H1 (cell line): ENCODE measurements around the gene TFDP3. TPM values are rescaled to one million over a fixed set of nuclear protein-coding genes. Genes with fewer than 3 reads are reported as not detected.

Experiments used
- CTCF ChIA-PET: fragments of 300-600 bp; sonication (Branson Sonifier 250); formaldehyde crosslinking; loops from one replicate; lab custom pipeline; 2021; ENCODE audit not compliant: partially characterized antibody; lab: Charles Lee
- POLR2A ChIA-PET: fragments of 300-600 bp; sonication (Branson Sonifier 250); formaldehyde crosslinking; loops from one replicate; lab custom pipeline; 2021; ENCODE audit warnings: inconsistent platforms; ENCODE audit not compliant: partially characterized antibody; lab: Charles Lee
- DNase-seq, 2 experiments: peaks; one replicate each; pipeline versions ENCODE4 v3.0.0 to v3.0.0-alpha.2; 2010 to 2022; ENCODE audit warnings: low spot score in 2 of 2, low read depth in 1 of 2, mixed read lengths in 1 of 2
- FAIRE-seq: peaks from 2 replicates; lab custom pipeline; 2011; peaks lifted over from hg19 to GRCh38; lab: Jason Lieb, UNC
- H2AFZ ChIP-seq: 2 replicates; pipeline ENCODE4 v1.8.1; 2012; ENCODE audit warnings: low read length, inconsistent platforms
- H2AK5ac ChIP-seq: 2 replicates; pipeline ENCODE4 v1.6.1; 2013; ENCODE audit warnings: low read depth, low read length
- H2BK120ac ChIP-seq: replicated peaks from 2 replicates; pipeline ENCODE3; 2013; ENCODE audit warnings: low read depth, low read length, inconsistent platforms
- H2BK12ac ChIP-seq: 2 replicates; pipeline ENCODE4 v1.6.1; 2013; ENCODE audit warnings: low read depth, low read length
- H2BK15ac ChIP-seq: 2 replicates; pipeline ENCODE4 v1.6.1; 2013; ENCODE audit warnings: low read length
- H2BK20ac ChIP-seq: 2 replicates; pipeline ENCODE4 v1.6.1; 2013; ENCODE audit warnings: low read length
- H2BK5ac ChIP-seq: 2 replicates; pipeline ENCODE4 v1.6.1; 2013; ENCODE audit warnings: low read depth, low read length
- H3K14ac ChIP-seq: 2 replicates; pipeline ENCODE4 v1.6.1; 2013; ENCODE audit warnings: inconsistent platforms; ENCODE audit not compliant: insufficient read length
- H3K18ac ChIP-seq: 2 replicates; pipeline ENCODE4 v1.6.1; 2013; ENCODE audit warnings: low read length; ENCODE audit errors: extremely low read depth
- H3K23ac ChIP-seq: 2 replicates; pipeline ENCODE4 v1.6.1; 2013; ENCODE audit warnings: inconsistent platforms; ENCODE audit not compliant: insufficient read length
- H3K23me2 ChIP-seq: 2 replicates; pipeline ENCODE4 v1.6.1; 2013; ENCODE audit warnings: low read depth, low read length
- H3K27ac ChIP-seq: 2 replicates; pipeline ENCODE4 v1.6.1; 2011; ENCODE audit warnings: low read depth, low read length, inconsistent platforms
- H3K27me3 ChIP-seq, 4 experiments: replicated peaks in 1 of 4; 1 replicate in 1 of 4; 2 replicates in 3 of 4; pipeline versions ENCODE4 v1.6.1 to v1.8.1; 2011 to 2013; ENCODE audit warnings: low read length in 3 of 4, mild to moderate bottlenecking in 3 of 4, inconsistent platforms in 2 of 4, mixed read lengths in 2 of 4, moderate library complexity in 1 of 4; ENCODE audit not compliant: control insufficient read depth in 3 of 4, insufficient read depth in 3 of 4; ENCODE audit errors: extremely low read depth in 1 of 4
- H3K36me3 ChIP-seq, 4 experiments: 2 replicates each; pipeline versions ENCODE4 v1.6.1 to v1.8.1; 2011 to 2013; ENCODE audit warnings: mild to moderate bottlenecking in 4 of 4, low read length in 3 of 4, moderate library complexity in 2 of 4, control low read depth in 1 of 4, inconsistent platforms in 1 of 4; ENCODE audit not compliant: insufficient read depth in 4 of 4, control insufficient read depth in 2 of 4
- H3K4ac ChIP-seq: replicated peaks from 2 replicates; pipeline ENCODE3; 2013; ENCODE audit warnings: low read length, low read depth, mixed read lengths, inconsistent platforms; ENCODE audit not compliant: insufficient read length
- H3K4me1 ChIP-seq, 4 experiments: replicated peaks in 1 of 4; 1 replicate in 1 of 4; 2 replicates in 3 of 4; pipeline versions ENCODE4 v1.6.1 to v1.8.1; 2011 to 2013; ENCODE audit warnings: low read length in 3 of 4, inconsistent platforms in 2 of 4, mixed read lengths in 1 of 4; ENCODE audit not compliant: insufficient read depth in 4 of 4, control insufficient read depth in 3 of 4
- H3K4me2 ChIP-seq, 2 experiments: 2 replicates each; pipeline versions ENCODE4 v1.6.1 to v1.8.1; 2011 to 2013; ENCODE audit warnings: low read depth in 2 of 2, low read length in 2 of 2, control low read depth in 1 of 2, inconsistent platforms in 1 of 2, mild to moderate bottlenecking in 1 of 2; ENCODE audit not compliant: insufficient read depth in 1 of 2
- H3K4me3 ChIP-seq, 4 experiments: fragments of 200-600, 300-600 bp in 1 of 4; sonication (generic), shearing (Covaris generic), sonication (Bioruptor Twin) in 1 of 4; 2 replicates each; pipeline versions ENCODE4 v1.5.1 to v1.8.1; 2011 to 2016; ENCODE audit warnings: low read length in 4 of 4, low read depth in 3 of 4, control low read depth in 2 of 4, inconsistent platforms in 2 of 4, mild to moderate bottlenecking in 2 of 4, mixed read lengths in 1 of 4, moderate library complexity in 1 of 4; ENCODE audit not compliant: insufficient read depth in 2 of 4; ENCODE audit errors: extremely low read depth in 1 of 4
- H3K56ac ChIP-seq: replicated peaks from 2 replicates; pipeline ENCODE3; 2013; ENCODE audit warnings: low read depth, mild to moderate bottlenecking, mixed read lengths, low read length, inconsistent platforms; ENCODE audit not compliant: insufficient read length
- H3K79me1 ChIP-seq: 2 replicates; pipeline ENCODE4 v1.6.1; 2013; ENCODE audit warnings: low read depth, low read length, control low read depth
- H3K79me2 ChIP-seq, 2 experiments: 2 replicates each; pipeline versions ENCODE4 v1.6.1 to v1.8.1; 2012 to 2013; ENCODE audit warnings: low read length in 2 of 2, mild to moderate bottlenecking in 2 of 2, inconsistent platforms in 1 of 2; ENCODE audit not compliant: insufficient read depth in 2 of 2, control insufficient read depth in 1 of 2
- H3K9ac ChIP-seq, 4 experiments: replicated peaks in 1 of 4; 1 replicate in 1 of 4; 2 replicates in 3 of 4; pipeline versions ENCODE4 v1.6.1 to v1.8.1; 2011 to 2013; ENCODE audit warnings: low read depth in 3 of 4, low read length in 3 of 4, control low read depth in 2 of 4, mild to moderate bottlenecking in 2 of 4, moderate library complexity in 2 of 4, inconsistent platforms in 1 of 4; ENCODE audit errors: extremely low read depth in 1 of 4
- H3K9me3 ChIP-seq, 2 experiments: 2 replicates each; pipeline versions ENCODE4 v1.6.1 to v1.8.1; 2012 to 2013; ENCODE audit warnings: mild to moderate bottlenecking in 2 of 2, moderate library complexity in 2 of 2, control low read depth in 1 of 2, inconsistent platforms in 1 of 2, low read depth in 1 of 2, low read length in 1 of 2, mixed read lengths in 1 of 2; ENCODE audit not compliant: insufficient read depth in 2 of 2
- H4K20me1 ChIP-seq, 2 experiments: replicated peaks in 1 of 2; 2 replicates each; pipeline versions ENCODE3 to v1.8.1; 2011 to 2013; ENCODE audit warnings: inconsistent platforms in 2 of 2, low read length in 2 of 2, mild to moderate bottlenecking in 1 of 2; ENCODE audit not compliant: insufficient read depth in 2 of 2, control insufficient read depth in 1 of 2
- H4K5ac ChIP-seq: 2 replicates; pipeline ENCODE4 v1.6.1; 2013; ENCODE audit warnings: low read length, low read depth, mixed read lengths, inconsistent platforms; ENCODE audit not compliant: insufficient read length
- H4K8ac ChIP-seq: 2 replicates; pipeline ENCODE4 v1.8.0; 2013; ENCODE audit warnings: mild to moderate bottlenecking, moderate library complexity, low read length, inconsistent platforms; ENCODE audit not compliant: insufficient read depth; ENCODE audit errors: extremely low read depth
- H4K91ac ChIP-seq: replicated peaks from 2 replicates; pipeline ENCODE3; 2013; ENCODE audit warnings: low read length, mixed read lengths, inconsistent platforms; ENCODE audit not compliant: insufficient read length
- ASH2L ChIP-seq: fragments of 200-600, 300-600 bp; sonication (generic); IDR thresholded peaks from one replicate; pipeline ENCODE4 v1.7.1; 2017; ENCODE audit warnings: low read length
- CEBPB ChIP-seq: IDR thresholded peaks from 2 replicates; pipeline ENCODE4 v1.6.1; 2012; ENCODE audit warnings: low read depth, low read length
- EGR1 ChIP-seq: IDR thresholded peaks from 2 replicates; pipeline ENCODE4 v1.6.1; 2011; ENCODE audit warnings: low read depth, low read length, borderline replicate concordance
- KDM5A ChIP-seq: fragments of 200-600 bp; IDR thresholded peaks from 2 replicates; pipeline ENCODE4 v1.7.1; 2012; ENCODE audit warnings: mild to moderate bottlenecking, low read length, inconsistent platforms, mixed read lengths
- NRF1 ChIP-seq: IDR thresholded peaks from 2 replicates; pipeline ENCODE4 v1.6.1; 2011; ENCODE audit warnings: mild to moderate bottlenecking, low read depth, low read length, improper control_type of control experiment
- SAP30 ChIP-seq: fragments of 300-600 bp; sonication (generic); IDR thresholded peaks from 2 replicates; pipeline ENCODE4 v1.7.1; 2012; ENCODE audit warnings: low read length, moderate library complexity, mild to moderate bottlenecking, inconsistent platforms; ENCODE audit not compliant: insufficient read depth, insufficient replicate concordance
- SP4 ChIP-seq: IDR thresholded peaks from 2 replicates; pipeline ENCODE4 v1.6.1; 2012; ENCODE audit warnings: low read length, inconsistent platforms
- WGBS, 2 experiments: shearing (Covaris generic) in 1 of 2; methylation state at CpG; one replicate each; pipeline versions ENCODE4 v1.1.6 to v1.1.7; 2013 to 2015; ENCODE audit warnings: low lambda C conversion rate in 2 of 2, mixed read lengths in 2 of 2, inconsistent platforms in 1 of 2, low coverage in 1 of 2, missing lambda C conversion rate in 1 of 2; ENCODE audit not compliant: insufficient replicate concordance in 2 of 2, insufficient coverage in 1 of 2, insufficient read length in 1 of 2; ENCODE audit errors: extremely low coverage in 1 of 2, missing lambda C conversion rate in 1 of 2; 5-methylcytosine and 5-hydroxymethylcytosine counted together
- polyA plus RNA-seq, 7 experiments: library from polyadenylated mRNA; depleted of rRNA in 3 of 7; stranded (reverse) in 5 of 7; unstranded in 2 of 7; fragments of >200 nt in 5 of 7; fragments of 200-250 nt in 2 of 7; gene quantifications; 1 replicate in 5 of 7; 2 replicates in 1 of 7; 4 replicates in 1 of 7; pipeline versions ENCODE4 v1.2.1 to v1.2.3, GENCODE V29; 2011 to 2013; ENCODE audit warnings: missing spikeins in 2 of 7, mixed read lengths in 2 of 7
- total RNA-seq: library from RNA; stranded (reverse); fragmentation: NEBNext Ultra II Directional; extraction: Animal tissue kit (Norgen Biotek cat#: 25700); gene quantifications from 2 replicates; pipeline ENCODE4 v1.2.1, GENCODE V29; 2021

Gene TFDP3
- total and polyA plus RNA-seq, 2 of the 8 experiments (the other 6 are each of a cell fraction or from before 2014, with no cell fraction given): not detected

DNA sequence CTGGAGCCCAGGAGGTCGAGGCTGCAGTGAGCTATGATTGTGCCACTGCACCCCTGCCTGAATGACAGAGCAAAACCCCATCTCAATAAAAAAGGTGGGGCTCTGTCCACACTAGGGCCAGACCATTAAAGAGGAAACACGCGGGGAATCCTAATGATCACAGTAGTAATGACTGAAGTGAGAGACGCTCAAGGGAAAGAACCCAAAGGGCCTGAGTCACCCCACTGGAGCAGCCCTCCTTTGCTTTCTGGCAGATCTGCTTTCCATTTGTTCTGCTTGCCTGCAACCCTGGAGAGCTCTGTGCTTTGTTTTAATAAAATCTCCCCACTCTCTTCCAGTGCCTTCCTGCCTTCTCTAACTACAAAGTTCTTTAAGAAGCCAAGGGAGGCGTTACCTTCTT, 5.0 kb downstream of the TFDP3 start:
- Histone ChIP-seq H2BK5ac (no peak overlapping the region), H2BK20ac (no peak overlapping the region), H3K79me1 (no peaks in the 10 kb centered on the region), H3K9ac (no peak overlapping the region), H3K27me3 (no peaks in the 10 kb centered on the region), H3K14ac (no peak overlapping the region), H3K4me1 (no peaks in the 10 kb centered on the region), H2BK15ac (no peak overlapping the region), H3K23ac (no peak overlapping the region), H4K8ac (no peak overlapping the region), H3K4me2 (no peak overlapping the region), H3K27ac (no peak overlapping the region), H4K20me1 (no peaks in the 10 kb centered on the region), H3K4me3 (no peak overlapping the region), H4K5ac (no peak overlapping the region), H3K9me3 (no peaks in the 10 kb centered on the region), H3K4ac (no peak overlapping the region), H4K91ac (no peak overlapping the region), H3K18ac (no peak overlapping the region), H2BK12ac (no peak overlapping the region), H3K36me3 (no peaks in the 10 kb centered on the region), H2BK120ac (no peak overlapping the region), H2AK5ac (no peak overlapping the region), H3K23me2 (no peaks in the 10 kb centered on the region), H3K56ac (no peak overlapping the region), H3K79me2 (no peaks in the 10 kb centered on the region), H2AFZ (no peak overlapping the region; the same call in 1 of the 2 replicates)
- FAIRE-seq (no peak), DNase-seq (no peak)
- no peak for TF ChIP-seq EGR1
- TF ChIP-seq KDM5A: no peak
- TF ChIP-seq SAP30: no peak
- TF ChIP-seq SP4: no peak
- TF ChIP-seq CEBPB: no peak
- TF ChIP-seq NRF1: no peak
- no peak for TF ChIP-seq ASH2L
- ChIA-PET CTCF (interaction anchor here (0.8 kb wide), 1 partner anchor 37 kb away, joined by 3 read pairs; no protein-coding TSS in a partner anchor), POLR2A (no interaction called here)
- WGBS, 2 experiments: 83% methylated on average over 5 of the region's 5 CpGs; no CpG with 5 or more reads in 1 of the 2 experiments
